Endothelial cell of umbilical vein (primary cell): ENCODE results near the gene CDC45. TPM values are rescaled to one million over a fixed set of nuclear protein-coding genes. Genes with fewer than 3 reads are reported as not detected.
A peak's percentile ranks its signal among the peaks of the same experiment; 100 is the strongest.

Source experiments
- BruUV-seq: library from RNA; stranded (reverse); fragments of 400-500 nt; replicated peaks from 2 replicates; lab custom pipeline; 2021; lab: Mats Ljungman, UMichigan
- CTCF ChIA-PET: fragments of 300-600, 350-600 bp; sonication (Branson Sonifier 250); formaldehyde crosslinking; loops from one replicate; lab custom pipeline; 2021; ENCODE audit warnings: antibody characterized with exemption, inconsistent platforms; lab: Charles Lee
- POLR2A ChIA-PET: fragments of 300-600, 350-600 bp; sonication (Branson Sonifier 250); formaldehyde crosslinking; loops from one replicate; lab custom pipeline; 2021; ENCODE audit warnings: antibody characterized with exemption, inconsistent platforms; lab: Charles Lee
- DNase-seq: peaks from one replicate; pipeline ENCODE4 v3.0.0-alpha.2; 2011; ENCODE audit warnings: low read depth, low spot score
- FAIRE-seq: peaks from 2 replicates; lab custom pipeline; 2011; peaks lifted over from hg19 to GRCh38; lab: Jason Lieb, UNC
- H2AFZ ChIP-seq: 2 replicates; pipeline ENCODE4 v1.6.0; 2012; ENCODE audit warnings: low read depth, low read length, control low read depth, inconsistent platforms
- H3K27ac ChIP-seq: 2 replicates; pipeline ENCODE4 v1.5.1; 2011; ENCODE audit warnings: low read depth, mild to moderate bottlenecking, control low read depth, low read length, moderate library complexity; ENCODE audit not compliant: insufficient read depth
- H3K27me3 ChIP-seq, 2 experiments: 2 replicates each; pipeline versions ENCODE4 v1.6.0 to v1.6.1; 2011; ENCODE audit warnings: low read length in 2 of 2, mixed read lengths in 1 of 2; ENCODE audit not compliant: control insufficient read depth in 2 of 2, insufficient read depth in 2 of 2
- H3K36me3 ChIP-seq, 2 experiments: 2 replicates in 1 of 2; 3 replicates in 1 of 2; pipeline ENCODE4 v1.5.1; 2011; ENCODE audit warnings: low read length in 2 of 2, mild to moderate bottlenecking in 1 of 2, moderate library complexity in 1 of 2; ENCODE audit not compliant: control insufficient read depth in 2 of 2, insufficient read depth in 2 of 2; ENCODE audit errors: extremely low read depth in 1 of 2
- H3K4me1 ChIP-seq: 3 replicates; pipeline ENCODE4 v1.5.1; 2011; ENCODE audit warnings: mild to moderate bottlenecking, low read length; ENCODE audit not compliant: control insufficient read depth, insufficient read depth; ENCODE audit errors: extremely low read depth
- H3K4me2 ChIP-seq: 2 replicates; pipeline ENCODE4 v1.6.1; 2011; ENCODE audit warnings: low read length, control low read depth, mixed read lengths; ENCODE audit not compliant: insufficient read depth
- H3K4me3 ChIP-seq, 3 experiments: fragments of 200-600 bp in 1 of 3; sonication (generic), shearing (Covaris generic) in 1 of 3; replicated peaks in 1 of 3; 2 replicates each; pipeline ENCODE4 v1.5.1; 2011 to 2016; ENCODE audit warnings: control low read depth in 3 of 3, low read length in 3 of 3, mild to moderate bottlenecking in 2 of 3, inconsistent platforms in 1 of 3, low read depth in 1 of 3, moderate library complexity in 1 of 3; ENCODE audit not compliant: insufficient read depth in 1 of 3
- H3K79me2 ChIP-seq: 2 replicates; pipeline ENCODE4 v1.6.0; 2012; ENCODE audit warnings: low read length, inconsistent platforms; ENCODE audit not compliant: control insufficient read depth, insufficient read depth
- H3K9ac ChIP-seq: replicated peaks from 2 replicates; pipeline ENCODE3; 2011; ENCODE audit warnings: low read length, control low read depth; ENCODE audit not compliant: insufficient read depth; ENCODE audit errors: extremely low read depth
- H3K9me1 ChIP-seq: replicated peaks from 3 replicates; pipeline ENCODE4 v1.6.0; 2011; ENCODE audit warnings: mild to moderate bottlenecking, low read length; ENCODE audit not compliant: control insufficient read depth, insufficient read depth; ENCODE audit errors: extremely low read depth
- H3K9me3 ChIP-seq: replicated peaks from 2 replicates; pipeline ENCODE4 v1.5.1; 2012; ENCODE audit warnings: low read length, inconsistent platforms; ENCODE audit not compliant: control insufficient read depth, insufficient read depth
- H4K20me1 ChIP-seq: replicated peaks from 2 replicates; pipeline ENCODE3; 2011; ENCODE audit warnings: mild to moderate bottlenecking, low read length; ENCODE audit not compliant: control insufficient read depth, insufficient read depth; ENCODE audit errors: extremely low read depth
- CTCF ChIP-seq, 2 donors: IDR thresholded peaks; 1 replicate in 1 of 2; 2 replicates in 1 of 2; pipeline ENCODE4 v1.5.1; 2011; ENCODE audit warnings: low read length in 2 of 2, mild to moderate bottlenecking in 2 of 2, moderate library complexity in 2 of 2, control low read depth in 1 of 2, inconsistent platforms in 1 of 2, low read depth in 1 of 2; ENCODE audit not compliant: insufficient read depth in 1 of 2; ENCODE audit errors: extremely low read depth in 1 of 2
- EZH2 ChIP-seq: IDR thresholded peaks from 2 replicates; pipeline ENCODE4 v1.6.1; 2012; ENCODE audit warnings: borderline replicate concordance, low read depth, mild to moderate bottlenecking, moderate library complexity, low read length, inconsistent platforms; ENCODE audit not compliant: severe bottlenecking
- FOS ChIP-seq: IDR thresholded peaks from 2 replicates; pipeline ENCODE4 v1.6.1; 2011; ENCODE audit warnings: mild to moderate bottlenecking, low read length, moderate library complexity, borderline replicate concordance; ENCODE audit not compliant: insufficient read depth
- GATA2 ChIP-seq: IDR thresholded peaks from 2 replicates; pipeline ENCODE4 v1.7.0; 2011; ENCODE audit warnings: low read depth, mild to moderate bottlenecking, moderate library complexity, mixed read lengths, low read length; ENCODE audit not compliant: insufficient read length, insufficient read depth
- JUN ChIP-seq: IDR thresholded peaks from 2 replicates; pipeline ENCODE4 v1.6.1; 2011; ENCODE audit warnings: borderline replicate concordance, low read depth; ENCODE audit not compliant: insufficient read length, insufficient read depth
- MAX ChIP-seq: IDR thresholded peaks from 2 replicates; pipeline ENCODE4 v1.6.1; 2011; ENCODE audit not compliant: insufficient read depth, insufficient read length
- MYC ChIP-seq: IDR thresholded peaks from one replicate; pipeline ENCODE4 v1.6.1; 2011; ENCODE audit warnings: mild to moderate bottlenecking, low read depth, low read length
- POLR2A ChIP-seq: IDR thresholded peaks from 2 replicates; pipeline ENCODE4 v1.6.1; 2012; ENCODE audit warnings: low read depth, mild to moderate bottlenecking, control low read depth, low read length
- POLR2AphosphoS5 ChIP-seq: IDR thresholded peaks from 2 replicates; pipeline ENCODE4 v1.6.1; 2012; ENCODE audit warnings: low read depth, mild to moderate bottlenecking, control low read depth, low read length, moderate library complexity; ENCODE audit not compliant: insufficient read depth
- dilution Hi-C: fragments of 300-500 bp; cut with MboI; formaldehyde crosslinking; loops from one replicate; pipeline ENCODE4 v1.15.0; 2019; ENCODE audit warnings: low sequenced_read_pairs; ENCODE audit not compliant: extremely low pct_ligation_motif_present
- intact Hi-C: fragments of 100-400 bp; cut with micrococcal nuclease; formaldehyde crosslinking; loops from one replicate; pipeline ENCODE4 v1.10.0; 2022
- polyA plus RNA-seq, 4 experiments: library from polyadenylated mRNA; depleted of rRNA in 3 of 4; stranded (reverse) in 3 of 4; unstranded in 1 of 4; fragments of >200 nt; gene quantifications; 2 replicates each; pipeline versions ENCODE4 v1.2.1 to v1.2.3, GENCODE V29; 2011 to 2012; ENCODE audit warnings: missing spikeins in 1 of 4
- total RNA-seq: library from RNA; stranded (reverse); gene quantifications from 2 replicates; pipeline ENCODE4 v1.2.3, GENCODE V29; 2021

The CDC45 gene
- total and polyA plus RNA-seq, 2 donors (not counting 3 experiments of a cell fraction or from before 2014, with no cell fraction given) = 36.6 to 40.6 TPM

- dilution Hi-C loops (no loop called here), intact Hi-C loops (no loop called here)
- H4K20me1 ChIP-seq = no peaks in the 10 kb centered on the region
- H3K4me1 ChIP-seq = peaks cover 48% of the 10 kb centered on the region
- H3K27me3 ChIP-seq = no peaks in the 10 kb centered on the region
- H3K9ac ChIP-seq = peak overlapping the region; percentile 77
- H3K4me2 ChIP-seq = peak overlapping the region; percentile 51
- H3K4me3 ChIP-seq = no peak overlapping the region
- no peaks in the 10 kb centered on the region for H3K36me3 ChIP-seq
- H3K79me2 ChIP-seq = peaks cover 32% of the 10 kb centered on the region
- H3K27ac ChIP-seq = peak overlapping the region; percentile 72
- FAIRE-seq (no peak), DNase-seq (no peak)
- ChIA-PET CTCF (no interaction called here), POLR2A (no interaction called here)
- TF ChIP-seq FOS = no peak
- TF ChIP-seq GATA2 = no peak
- TF ChIP-seq EZH2 = no peak
- no peak for TF ChIP-seq POLR2A
- no peak for TF ChIP-seq POLR2AphosphoS5
- no peak for TF ChIP-seq MAX
- no peak for TF ChIP-seq CTCF (IDR thresholded peaks at IDR 0.05; ENCODE audit: extremely low read depth in 1 of 2, insufficient read depth in 1 of 2, low read depth in 1 of 2, low read length in 2 of 2)
- TF ChIP-seq MYC = no peak
- no peak for TF ChIP-seq JUN
- no TSS peak for BruUV-seq
- no peaks in the 10 kb centered on the region for H3K9me1 ChIP-seq
- H3K9me3 ChIP-seq = no peaks in the 10 kb centered on the region
- no peak overlapping the region for H2AFZ ChIP-seq
Observed at GRCh38 chr22:19482297-19482696, 2.6 kb downstream of the CDC45 start.
